HepG2 (cell line): Measurements from ENCODE around the gene HEPHL1. TPM values are rescaled to one million over a fixed set of nuclear protein-coding genes. Genes with fewer than 3 reads are reported as not detected.

Source experiments
- CEBPB ChIP-seq: IDR thresholded peaks from 2 replicates; pipeline ENCODE4 v1.6.1; 2011; ENCODE audit warnings: low read depth, low read length, improper control_type of control experiment, borderline replicate concordance
- NCOA1 ChIP-seq: sonication (generic); formaldehyde crosslinking; IDR thresholded peaks from 2 replicates; pipeline ENCODE4 v1.9.0; 2021; ENCODE audit warnings: missing genetic modification reagents
- SRSF9 ChIP-seq: fragments of 200-400 bp; formaldehyde crosslinking; IDR thresholded peaks from 2 replicates; pipeline ENCODE4 v1.6.1; 2018; ENCODE audit warnings: borderline replicate concordance, mild to moderate bottlenecking, low read depth, low read length; ENCODE audit not compliant: insufficient read depth, poor library complexity, severe bottlenecking
- TBP ChIP-seq: sonication (generic); formaldehyde crosslinking; IDR thresholded peaks from 2 replicates; pipeline ENCODE4 v1.5.0; 2020; ENCODE audit warnings: missing genetic modification reagents
- XRCC5 ChIP-seq: fragments of 200-400 bp; formaldehyde crosslinking; optimal IDR thresholded peaks from 2 replicates; pipeline ENCODE3; 2017; ENCODE audit warnings: mild to moderate bottlenecking, low read length
- ZMYM4 ChIP-seq: sonication (generic); formaldehyde crosslinking; IDR thresholded peaks from 2 replicates; pipeline ENCODE4 v1.8.1; 2023; ENCODE audit warnings: mild to moderate bottlenecking, missing genetic modification reagents
- ZNF225 ChIP-seq: sonication (generic); formaldehyde crosslinking; IDR thresholded peaks from 2 replicates; pipeline ENCODE4 v1.4.0; 2020; ENCODE audit warnings: mild to moderate bottlenecking, missing genetic modification reagents
- ZNF644 ChIP-seq: IDR thresholded peaks from 2 replicates; pipeline ENCODE4 v1.6.1; 2016; ENCODE audit warnings: low read depth
- ZNF737 ChIP-seq: sonication (generic); formaldehyde crosslinking; IDR thresholded peaks from 2 replicates; pipeline ENCODE4 v1.5.0; 2020; ENCODE audit warnings: missing genetic modification reagents, mild to moderate bottlenecking, borderline replicate concordance
- polyA plus RNA-seq, 8 experiments: library from polyadenylated mRNA; depleted of rRNA in 3 of 8; stranded (reverse) in 7 of 8; unstranded in 1 of 8; fragments of >200 nt; fragmentation: Illumina TruSeq in 4 of 8; extraction: Trizol in 4 of 8; gene quantifications; 2 replicates each; pipeline versions ENCODE4 v1.2.1 to v1.2.3, GENCODE V29; 2011 to 2016; ENCODE audit warnings: low read depth in 4 of 8, missing spikeins in 1 of 8, mixed read lengths in 1 of 8; ENCODE audit not compliant: insufficient read depth in 1 of 8
- total RNA-seq, 5 experiments: library from RNA; depleted of rRNA; stranded (reverse); fragments of >200 nt; fragmentation: Illumina TruSeq; extraction: Trizol; gene quantifications; 2 replicates each; pipeline ENCODE4 v1.2.3, GENCODE V29; 2016; ENCODE audit warnings: low read depth in 1 of 5
- TF ChIP-seq, protein P1 (sequence below): sonication (generic); formaldehyde crosslinking; IDR thresholded peaks from 2 replicates; pipeline ENCODE4 v1.4.0; 2020; ENCODE audit warnings: missing genetic modification reagents, mild to moderate bottlenecking, borderline replicate concordance
- TF ChIP-seq, protein P2 (sequence below): sonication (generic); formaldehyde crosslinking; IDR thresholded peaks from 2 replicates; pipeline ENCODE4 v1.8.1; 2023; ENCODE audit warnings: mild to moderate bottlenecking, moderate library complexity, missing genetic modification reagents
- TF ChIP-seq, protein P3 (sequence below): sonication (generic); formaldehyde crosslinking; IDR thresholded peaks from 2 replicates; pipeline ENCODE4 v1.4.0; 2020; ENCODE audit warnings: missing genetic modification reagents, borderline replicate concordance
- TF ChIP-seq, protein P4 (sequence below): sonication (generic); formaldehyde crosslinking; IDR thresholded peaks from 2 replicates; pipeline ENCODE4 v1.4.0; 2020; ENCODE audit warnings: mild to moderate bottlenecking, missing genetic modification reagents, borderline replicate concordance

Gene HEPHL1
- total and polyA plus RNA-seq, 2 of the 13 experiments (the other 11 are each of a cell fraction or from before 2014, with no cell fraction given), result 0.04 to 0.05 TPM

DNA sequence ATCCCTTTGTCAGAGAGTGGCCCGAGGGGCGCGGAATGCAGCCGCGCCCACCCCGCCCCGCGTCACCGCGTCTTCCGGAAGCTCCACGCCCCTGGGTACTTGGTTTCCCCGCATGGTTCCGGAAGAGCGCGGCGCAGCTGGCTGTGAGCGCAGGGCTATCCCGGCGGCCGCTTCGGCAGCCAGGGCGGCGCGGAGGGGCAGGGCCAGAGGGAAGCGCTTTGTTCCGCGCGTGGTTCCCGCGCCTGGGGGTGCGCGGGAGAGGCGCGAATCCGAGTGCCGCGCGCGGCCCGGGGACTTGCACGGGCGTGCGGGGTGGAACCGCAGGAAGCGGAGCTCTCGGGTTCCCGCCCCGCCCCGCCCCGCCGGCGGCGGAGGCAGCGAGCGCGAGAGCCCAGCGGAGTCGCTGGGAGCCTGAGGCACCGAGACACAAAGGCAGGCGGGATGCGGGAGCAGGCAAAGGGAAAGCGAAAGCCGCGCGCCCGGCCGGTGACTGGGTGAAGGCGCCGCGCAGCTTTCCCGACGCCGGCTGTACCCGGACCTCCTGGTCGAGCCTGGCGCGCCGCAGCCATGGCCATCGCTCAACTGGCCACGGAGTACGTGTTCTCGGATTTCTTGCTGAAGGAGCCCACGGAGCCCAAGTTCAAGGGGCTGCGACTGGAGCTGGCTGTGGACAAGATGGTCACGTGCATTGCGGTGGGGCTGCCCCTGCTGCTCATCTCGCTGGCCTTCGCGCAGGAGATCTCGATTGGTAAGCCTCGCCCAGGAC, 107.8 kb downstream of the HEPHL1 start, which contains the start of gene PANX1 (continued):
- TF ChIP-seq XRCC5 (no peak), ZMYM4 (peak; percentile 53), SRSF9 (no peak), ZNF737 (no peak), TBP (CRISPR knock-in tag) (no peak), ZNF644 (CRISPR knock-in tag) (no peak), ZNF225 (CRISPR knock-in tag) (no peak), NCOA1 (CRISPR knock-in tag) (no peak), CEBPB (no peak)
- TF ChIP-seq, protein P1, sequence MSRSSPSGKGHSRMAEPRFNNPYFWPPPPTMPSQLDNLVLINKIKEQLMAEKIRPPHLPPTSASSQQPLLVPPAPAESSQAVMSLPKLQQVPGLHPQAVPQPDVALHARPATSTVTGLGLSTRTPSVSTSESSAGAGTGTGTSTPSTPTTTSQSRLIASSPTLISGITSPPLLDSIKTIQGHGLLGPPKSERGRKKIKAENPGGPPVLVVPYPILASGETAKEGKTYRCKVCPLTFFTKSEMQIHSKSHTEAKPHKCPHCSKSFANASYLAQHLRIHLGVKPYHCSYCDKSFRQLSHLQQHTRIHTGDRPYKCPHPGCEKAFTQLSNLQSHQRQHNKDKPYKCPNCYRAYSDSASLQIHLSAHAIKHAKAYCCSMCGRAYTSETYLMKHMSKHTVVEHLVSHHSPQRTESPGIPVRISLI (CRISPR knock-in tag), result no peak
- TF ChIP-seq, protein P2, sequence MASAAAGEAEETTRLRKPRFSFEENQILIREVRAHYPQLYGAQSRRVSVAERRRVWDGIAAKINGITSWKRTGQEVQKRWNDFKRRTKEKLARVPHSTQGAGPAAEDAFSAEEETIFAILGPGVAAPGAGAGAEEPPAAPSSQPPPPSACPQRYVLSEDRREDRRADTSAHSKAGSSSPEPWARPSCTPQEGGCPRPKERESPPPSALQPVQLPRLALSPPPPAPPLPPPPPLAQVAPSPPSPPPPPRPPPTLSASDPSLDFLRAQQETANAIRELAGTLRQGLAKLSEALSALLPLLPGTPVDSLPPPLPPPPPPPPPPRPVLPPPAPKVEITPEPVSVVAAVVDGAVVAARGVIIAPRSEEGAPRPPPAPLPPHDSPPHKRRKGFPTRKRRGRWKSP (CRISPR knock-in tag), result peak; percentile 63
- TF ChIP-seq, protein P3, sequence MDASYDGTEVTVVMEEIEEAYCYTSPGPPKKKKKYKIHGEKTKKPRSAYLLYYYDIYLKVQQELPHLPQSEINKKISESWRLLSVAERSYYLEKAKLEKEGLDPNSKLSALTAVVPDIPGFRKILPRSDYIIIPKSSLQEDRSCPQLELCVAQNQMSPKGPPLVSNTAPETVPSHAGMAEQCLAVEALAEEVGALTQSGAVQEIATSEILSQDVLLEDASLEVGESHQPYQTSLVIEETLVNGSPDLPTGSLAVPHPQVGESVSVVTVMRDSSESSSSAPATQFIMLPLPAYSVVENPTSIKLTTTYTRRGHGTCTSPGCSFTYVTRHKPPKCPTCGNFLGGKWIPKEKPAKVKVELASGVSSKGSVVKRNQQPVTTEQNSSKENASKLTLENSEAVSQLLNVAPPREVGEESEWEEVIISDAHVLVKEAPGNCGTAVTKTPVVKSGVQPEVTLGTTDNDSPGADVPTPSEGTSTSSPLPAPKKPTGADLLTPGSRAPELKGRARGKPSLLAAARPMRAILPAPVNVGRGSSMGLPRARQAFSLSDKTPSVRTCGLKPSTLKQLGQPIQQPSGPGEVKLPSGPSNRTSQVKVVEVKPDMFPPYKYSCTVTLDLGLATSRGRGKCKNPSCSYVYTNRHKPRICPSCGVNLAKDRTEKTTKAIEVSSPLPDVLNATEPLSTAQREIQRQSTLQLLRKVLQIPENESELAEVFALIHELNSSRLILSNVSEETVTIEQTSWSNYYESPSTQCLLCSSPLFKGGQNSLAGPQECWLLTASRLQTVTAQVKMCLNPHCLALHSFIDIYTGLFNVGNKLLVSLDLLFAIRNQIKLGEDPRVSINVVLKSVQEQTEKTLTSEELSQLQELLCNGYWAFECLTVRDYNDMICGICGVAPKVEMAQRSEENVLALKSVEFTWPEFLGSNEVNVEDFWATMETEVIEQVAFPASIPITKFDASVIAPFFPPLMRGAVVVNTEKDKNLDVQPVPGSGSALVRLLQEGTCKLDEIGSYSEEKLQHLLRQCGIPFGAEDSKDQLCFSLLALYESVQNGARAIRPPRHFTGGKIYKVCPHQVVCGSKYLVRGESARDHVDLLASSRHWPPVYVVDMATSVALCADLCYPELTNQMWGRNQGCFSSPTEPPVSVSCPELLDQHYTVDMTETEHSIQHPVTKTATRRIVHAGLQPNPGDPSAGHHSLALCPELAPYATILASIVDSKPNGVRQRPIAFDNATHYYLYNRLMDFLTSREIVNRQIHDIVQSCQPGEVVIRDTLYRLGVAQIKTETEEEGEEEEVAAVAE (CRISPR knock-in tag), result no peak
- TF ChIP-seq, protein P4, sequence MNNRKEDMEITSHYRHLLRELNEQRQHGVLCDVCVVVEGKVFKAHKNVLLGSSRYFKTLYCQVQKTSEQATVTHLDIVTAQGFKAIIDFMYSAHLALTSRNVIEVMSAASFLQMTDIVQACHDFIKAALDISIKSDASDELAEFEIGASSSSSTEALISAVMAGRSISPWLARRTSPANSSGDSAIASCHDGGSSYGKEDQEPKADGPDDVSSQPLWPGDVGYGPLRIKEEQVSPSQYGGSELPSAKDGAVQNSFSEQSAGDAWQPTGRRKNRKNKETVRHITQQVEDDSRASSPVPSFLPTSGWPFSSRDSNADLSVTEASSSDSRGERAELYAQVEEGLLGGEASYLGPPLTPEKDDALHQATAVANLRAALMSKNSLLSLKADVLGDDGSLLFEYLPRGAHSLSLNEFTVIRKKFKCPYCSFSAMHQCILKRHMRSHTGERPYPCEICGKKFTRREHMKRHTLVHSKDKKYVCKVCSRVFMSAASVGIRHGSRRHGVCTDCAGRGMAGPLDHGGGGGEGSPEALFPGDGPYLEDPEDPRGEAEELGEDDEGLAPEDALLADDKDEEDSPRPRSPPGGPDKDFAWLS (CRISPR knock-in tag), result no peak
